HG02840 (cell line): ENCODE measurements around the gene AKT2.

Experiments
- ATAC-seq: cut with Tn5 transposase; IDR thresholded peaks from one replicate; pipeline ENCODE4 v1.9.1; 2021; ENCODE audit warnings: mild to moderate bottlenecking, moderate library complexity, moderate number of reproducible peaks; ENCODE audit not compliant: unreplicated experiment, low FRiP score

Gene AKT2

GRCh38 chr19:40274585-40275544 lies 10.3 kb downstream of the AKT2 start:
- no peak for ATAC-seq

GRCh38 chr19:40273469-40274360 lies 11.4 kb downstream of the AKT2 start:
- ATAC-seq, result no peak

DNA sequence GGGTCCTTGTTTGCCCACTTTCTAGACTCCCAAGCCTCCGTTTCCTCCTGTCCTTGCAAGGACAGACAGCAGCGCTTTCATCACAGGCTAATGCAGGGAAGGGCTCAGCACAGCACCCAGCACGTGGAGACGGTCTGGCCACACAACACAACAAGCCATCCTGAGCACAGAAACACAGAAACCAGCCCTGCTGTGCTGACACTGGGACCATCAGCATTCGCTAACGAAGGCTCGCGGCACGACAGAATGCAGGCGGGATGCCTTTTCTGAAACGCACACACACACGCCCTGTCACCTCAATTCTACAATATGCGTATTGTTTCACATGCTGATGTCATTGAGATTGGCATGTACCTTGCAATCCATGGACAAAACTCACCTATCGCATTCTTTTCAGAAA lies 12.9 kb downstream of the AKT2 start:
- ATAC-seq, result no peak

- no peak for ATAC-seq
Observed at GRCh38 chr19:40271706-40272105, 13.4 kb downstream of the AKT2 start.

DNA sequence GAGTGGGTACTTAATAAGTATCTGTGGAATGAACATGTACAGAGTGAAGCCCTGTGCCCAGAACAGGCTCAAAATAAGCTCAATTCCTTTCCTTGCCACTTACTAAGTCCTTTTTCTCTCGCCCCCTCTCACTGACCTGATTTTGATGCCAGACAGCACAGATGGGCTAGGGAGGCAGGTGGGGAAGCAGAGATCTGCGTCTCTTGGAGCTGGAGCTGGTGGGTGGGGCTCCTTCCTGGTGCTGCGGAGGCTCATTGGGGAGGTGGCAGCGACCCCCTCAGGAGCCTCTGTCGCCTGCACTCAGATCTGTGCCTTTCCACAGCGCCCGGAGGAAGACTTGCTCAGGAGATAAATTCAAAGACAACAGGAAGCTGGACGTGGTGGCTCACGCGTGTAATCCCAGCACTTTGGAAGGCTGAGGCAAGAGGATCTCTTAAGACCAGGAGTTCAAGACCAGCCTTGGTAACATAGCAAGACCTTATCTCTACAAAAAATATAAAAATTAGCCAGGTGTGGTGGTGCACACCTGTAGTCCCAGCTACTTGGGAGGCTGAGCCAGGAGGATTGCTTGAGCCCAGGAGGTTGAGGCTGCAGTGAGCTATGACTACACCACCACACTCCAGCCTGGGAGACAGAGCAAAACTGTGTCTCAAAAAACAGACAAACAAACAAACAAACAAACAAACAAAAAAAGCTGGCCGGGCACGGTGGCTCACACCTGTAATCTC lies 14.6 kb downstream of the AKT2 start:
- ATAC-seq, result no peak

GRCh38 chr19:40269216-40269940 lies 15.8 kb downstream of the AKT2 start:
- ATAC-seq, result no peak

GRCh38 chr19:40267601-40267997 lies 17.5 kb downstream of the AKT2 start:
- ATAC-seq, result no peak

GRCh38 chr19:40266912-40267600 lies 18.1 kb downstream of the AKT2 start:
- no peak for ATAC-seq

GRCh38 chr19:40266119-40266518 lies 19.0 kb downstream of the AKT2 start:
- ATAC-seq, result no peak

DNA sequence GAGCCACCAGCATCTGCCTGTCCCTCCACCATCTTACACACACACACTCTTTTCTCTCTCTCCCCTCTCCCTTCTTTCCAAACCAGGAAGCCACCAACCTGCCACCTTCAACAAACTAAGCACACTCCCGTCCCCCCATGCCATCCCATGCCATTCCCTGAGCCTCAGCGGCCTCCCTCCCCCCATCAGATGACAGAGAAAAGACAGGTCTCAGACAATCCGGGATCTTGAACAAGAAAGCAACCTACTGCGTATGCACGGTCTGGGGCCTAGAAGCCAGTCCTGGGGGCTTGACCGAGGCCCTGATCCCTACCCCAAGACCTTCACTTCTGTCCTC lies 19.4 kb downstream of the AKT2 start:
- ATAC-seq, result no peak

GRCh38 chr19:40265055-40265762 lies 19.9 kb downstream of the AKT2 start:
- ATAC-seq, result no peak

GRCh38 chr19:40264314-40265054 lies 20.7 kb downstream of the AKT2 start:
- ATAC-seq, result no peak

DNA sequence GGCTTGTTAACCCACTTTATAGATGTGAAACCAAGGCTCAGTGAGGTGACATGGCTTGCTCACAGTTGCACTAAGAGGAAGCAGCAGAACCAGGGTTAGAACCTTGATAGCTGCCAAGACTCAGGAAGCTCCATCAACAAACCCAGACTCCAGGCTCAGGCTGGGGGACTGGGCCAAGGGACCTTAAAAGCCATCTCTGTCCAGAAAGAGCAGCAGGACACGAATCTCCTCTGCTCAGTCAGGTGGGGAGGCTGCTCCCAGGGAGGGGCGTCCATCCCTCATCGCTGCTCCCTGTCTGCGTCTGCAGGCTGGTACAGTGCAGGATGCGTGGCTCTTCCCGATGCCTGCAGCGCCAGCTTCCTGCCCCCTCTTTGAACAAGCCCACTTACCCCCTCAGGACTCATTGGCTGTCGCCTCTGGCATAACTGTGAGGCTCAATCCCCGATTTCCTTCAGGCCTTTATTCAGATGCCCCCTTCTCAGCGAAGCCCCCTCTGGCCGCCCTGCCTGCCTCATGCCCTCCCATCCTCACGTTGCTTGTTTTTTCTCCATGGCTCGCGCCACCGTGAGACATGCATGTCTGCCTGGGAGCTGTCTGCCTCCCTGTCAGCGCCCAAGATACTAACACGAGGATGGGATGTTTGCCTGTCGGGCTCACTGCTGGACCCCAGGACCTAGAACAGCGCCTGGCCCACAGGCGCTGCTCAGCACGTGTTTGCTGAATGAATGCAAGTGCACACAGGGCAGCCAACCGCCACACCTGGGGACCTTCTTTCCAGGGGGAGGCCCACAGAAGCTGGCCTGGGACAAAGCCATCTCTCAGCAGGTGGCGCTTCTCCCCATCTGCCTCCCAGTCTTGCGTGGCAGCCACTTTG lies 21.5 kb downstream of the AKT2 start:
- no peak for ATAC-seq

GRCh38 chr19:40262422-40262821 lies 22.7 kb downstream of the AKT2 start:
- ATAC-seq, result no peak

GRCh38 chr19:40261631-40262030 lies 23.5 kb downstream of the AKT2 start:
- no peak for ATAC-seq

DNA sequence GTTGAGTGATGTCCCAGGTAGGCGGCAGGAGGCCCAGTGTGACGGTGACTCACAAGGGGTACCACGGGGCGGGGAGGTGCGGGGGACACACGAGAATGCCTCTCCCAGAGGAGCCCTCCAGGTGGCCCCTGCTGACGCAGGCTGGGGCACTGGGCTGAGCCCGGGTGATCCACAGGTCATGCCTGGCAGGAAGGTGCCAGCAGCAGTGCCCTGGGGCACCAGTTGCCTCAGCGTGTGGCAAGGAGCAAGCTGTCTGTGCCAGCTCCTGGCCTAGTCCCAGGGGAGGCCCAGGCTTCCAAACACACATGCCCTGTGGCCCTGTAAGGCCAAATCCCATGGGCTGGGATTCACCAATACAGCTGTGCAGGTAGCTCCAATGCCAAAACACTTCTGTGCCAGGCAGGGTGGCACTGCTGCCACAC lies 28.0 kb downstream of the AKT2 start:
- no peak for ATAC-seq

DNA sequence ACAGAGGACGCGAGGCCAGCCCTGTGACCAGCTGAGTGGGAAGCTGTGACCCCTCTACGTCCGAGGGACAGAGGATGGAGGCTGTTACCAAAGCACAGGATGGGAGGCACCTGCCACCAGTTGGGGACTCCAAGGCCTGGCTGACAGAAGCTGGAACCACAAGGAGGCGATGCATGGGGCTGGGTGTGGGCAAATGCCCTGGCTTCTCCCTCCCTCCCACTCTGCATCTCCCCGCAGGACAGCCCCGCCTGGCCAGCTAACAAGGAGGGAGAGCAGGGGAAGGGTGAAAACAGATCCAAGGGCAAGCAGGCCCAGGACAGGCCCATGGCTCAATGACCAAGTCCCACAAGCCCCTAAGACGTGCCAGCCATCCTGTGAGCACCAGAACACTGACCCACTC lies 28.6 kb downstream of the AKT2 start:
- ATAC-seq, result no peak
